Duodenal mucosa (tissue), 2 donors: Measurements from ENCODE around the gene IQCM.

Experiments
- H3K27ac ChIP-seq: one replicate; pipeline ENCODE4 v1.7.0; 2013; ENCODE audit warnings: low read depth, low read length
- H3K27me3 ChIP-seq, 2 donors: one replicate each; pipeline ENCODE4 v1.7.0; 2013; ENCODE audit warnings: low read length in 2 of 2, control low read depth in 1 of 2; ENCODE audit not compliant: insufficient read depth in 2 of 2, control insufficient read depth in 1 of 2
- H3K36me3 ChIP-seq, 2 donors: one replicate each; pipeline ENCODE4 v1.7.0; 2013; ENCODE audit warnings: low read length in 2 of 2, control low read depth in 1 of 2; ENCODE audit not compliant: insufficient read depth in 2 of 2, control insufficient read depth in 1 of 2
- H3K4me1 ChIP-seq, 2 donors: one replicate each; pipeline ENCODE4 v1.7.0; 2013; ENCODE audit warnings: low read length in 2 of 2, control low read depth in 1 of 2; ENCODE audit not compliant: insufficient read depth in 2 of 2, control insufficient read depth in 1 of 2
- H3K4me3 ChIP-seq, 2 donors: one replicate each; pipeline ENCODE4 v1.7.0; 2013; ENCODE audit warnings: low read length in 2 of 2, low read depth in 1 of 2
- H3K9ac ChIP-seq, 2 donors: one replicate each; pipeline ENCODE4 v1.7.0; 2013; ENCODE audit warnings: low read length in 2 of 2, low read depth in 1 of 2
- H3K9me3 ChIP-seq, 2 donors: one replicate each; pipeline ENCODE4 v1.7.0; 2013; ENCODE audit warnings: low read length in 2 of 2, control low read depth in 1 of 2; ENCODE audit not compliant: control insufficient read depth in 1 of 2

Gene IQCM

GRCh38 chr4:149553959-149554520 lies 261.6 kb downstream of the IQCM start:
- H3K9me3 ChIP-seq, result no peaks in the 10 kb centered on the region
- no peak overlapping the region for H3K27ac ChIP-seq
- H3K36me3 ChIP-seq, result no peaks in the 10 kb centered on the region
- H3K4me3 ChIP-seq, result no peak overlapping the region
- no peaks in the 10 kb centered on the region for H3K4me1 ChIP-seq
- H3K27me3 ChIP-seq, result no peaks in the 10 kb centered on the region
- no peak overlapping the region for H3K9ac ChIP-seq

- Histone ChIP-seq H3K9ac (no peak overlapping the region), H3K27me3 (no peaks in the 10 kb centered on the region), H3K4me3 (no peak overlapping the region), H3K27ac (no peak overlapping the region), H3K36me3 (no peaks in the 10 kb centered on the region), H3K9me3 (no peaks in the 10 kb centered on the region), H3K4me1 (no peaks in the 10 kb centered on the region)
Observed at GRCh38 chr4:149552601-149553000, 263.0 kb downstream of the IQCM start.

- Histone ChIP-seq H3K36me3 (no peaks in the 10 kb centered on the region), H3K9ac (no peak overlapping the region), H3K27ac (no peak overlapping the region), H3K27me3 (no peaks in the 10 kb centered on the region), H3K4me3 (no peak overlapping the region), H3K9me3 (no peaks in the 10 kb centered on the region), H3K4me1 (no peaks in the 10 kb centered on the region)
Observed at GRCh38 chr4:149549911-149550310, 265.7 kb downstream of the IQCM start.

- Histone ChIP-seq H3K27me3 (no peaks in the 10 kb centered on the region), H3K36me3 (no peaks in the 10 kb centered on the region), H3K27ac (no peak overlapping the region), H3K9me3 (no peaks in the 10 kb centered on the region), H3K4me1 (no peaks in the 10 kb centered on the region), H3K9ac (no peak overlapping the region), H3K4me3 (no peak overlapping the region)
Observed at GRCh38 chr4:149534779-149535178, 280.9 kb downstream of the IQCM start.

- Histone ChIP-seq H3K27ac (no peak overlapping the region), H3K9me3 (no peaks in the 10 kb centered on the region), H3K4me1 (no peaks in the 10 kb centered on the region), H3K27me3 (no peaks in the 10 kb centered on the region), H3K4me3 (no peak overlapping the region), H3K9ac (no peak overlapping the region), H3K36me3 (no peaks in the 10 kb centered on the region)
Observed at GRCh38 chr4:149531861-149532260, 283.8 kb downstream of the IQCM start.

- H3K4me3 ChIP-seq, result no peak overlapping the region
- H3K9me3 ChIP-seq, result no peaks in the 10 kb centered on the region
- H3K4me1 ChIP-seq, result no peaks in the 10 kb centered on the region
- H3K9ac ChIP-seq, result no peak overlapping the region
- H3K36me3 ChIP-seq, result no peaks in the 10 kb centered on the region
- no peak overlapping the region for H3K27ac ChIP-seq
- H3K27me3 ChIP-seq, result no peaks in the 10 kb centered on the region
Observed at GRCh38 chr4:149523039-149523438, 292.6 kb downstream of the IQCM start.

GRCh38 chr4:149521611-149522425 lies 293.8 kb downstream of the IQCM start:
- Histone ChIP-seq H3K4me1 (no peaks in the 10 kb centered on the region), H3K9ac (no peak overlapping the region), H3K27me3 (no peaks in the 10 kb centered on the region), H3K27ac (no peak overlapping the region), H3K4me3 (no peak overlapping the region), H3K9me3 (no peaks in the 10 kb centered on the region), H3K36me3 (no peaks in the 10 kb centered on the region)

GRCh38 chr4:149518471-149518870 lies 297.2 kb downstream of the IQCM start:
- H3K36me3 ChIP-seq, result no peaks in the 10 kb centered on the region
- H3K27ac ChIP-seq, result no peak overlapping the region
- no peaks in the 10 kb centered on the region for H3K9me3 ChIP-seq
- no peak overlapping the region for H3K9ac ChIP-seq
- no peak overlapping the region for H3K4me3 ChIP-seq
- H3K4me1 ChIP-seq, result no peaks in the 10 kb centered on the region
- no peaks in the 10 kb centered on the region for H3K27me3 ChIP-seq

GRCh38 chr4:149513081-149513480 lies 302.6 kb downstream of the IQCM start:
- Histone ChIP-seq H3K27ac (no peak overlapping the region), H3K36me3 (no peaks in the 10 kb centered on the region), H3K9me3 (no peaks in the 10 kb centered on the region), H3K9ac (no peak overlapping the region), H3K4me1 (no peaks in the 10 kb centered on the region), H3K4me3 (no peak overlapping the region), H3K27me3 (no peaks in the 10 kb centered on the region)

- no peaks in the 10 kb centered on the region for H3K4me1 ChIP-seq
- no peaks in the 10 kb centered on the region for H3K9me3 ChIP-seq
- no peak overlapping the region for H3K27ac ChIP-seq
- H3K9ac ChIP-seq, result no peak overlapping the region
- no peaks in the 10 kb centered on the region for H3K27me3 ChIP-seq
- no peaks in the 10 kb centered on the region for H3K36me3 ChIP-seq
- no peak overlapping the region for H3K4me3 ChIP-seq
Observed at GRCh38 chr4:149512501-149512900, 303.1 kb downstream of the IQCM start.
